WERI-Rb-1 (cell line): ENCODE results near the gene SFT2D2.

Source experiments
- DNase-seq: peaks from one replicate; pipeline ENCODE4 v3.0.0-alpha.2; 2020
- H3K27ac ChIP-seq: fragments of 250-450 bp; sonication (Bioruptor Pico); 2 replicates; pipeline ENCODE4 v1.5.1; 2020; ENCODE audit warnings: mild to moderate bottlenecking, moderate library complexity
- H3K27me3 ChIP-seq: fragments of 250-450 bp; sonication (Bioruptor Pico); 2 replicates; pipeline ENCODE4 v1.5.1; 2021; ENCODE audit warnings: mild to moderate bottlenecking, low read depth, moderate library complexity; ENCODE audit not compliant: insufficient read depth, severe bottlenecking
- H3K36me3 ChIP-seq: fragments of 250-450 bp; sonication (Bioruptor Pico); 2 replicates; pipeline ENCODE4 v1.5.1; 2020; ENCODE audit warnings: mild to moderate bottlenecking, moderate library complexity
- H3K4me3 ChIP-seq: 2 replicates; pipeline ENCODE4 v1.5.1; 2011; ENCODE audit warnings: low read depth, mild to moderate bottlenecking, control low read depth, low read length
- H3K9me3 ChIP-seq: fragments of 250-450 bp; sonication (Bioruptor Pico); 2 replicates; pipeline ENCODE4 v1.5.1; 2021; ENCODE audit warnings: mild to moderate bottlenecking, moderate library complexity; ENCODE audit not compliant: severe bottlenecking
- CTCF ChIP-seq: IDR thresholded peaks from 2 replicates; pipeline ENCODE4 v1.5.1; 2011; ENCODE audit warnings: low read depth, mild to moderate bottlenecking, control low read depth, inconsistent platforms, low read length

SFT2D2 gene

GRCh38 chr1:168187177-168187576 lies 38.6 kb upstream of the SFT2D2 start:
- H3K27me3 ChIP-seq: no peaks in the 10 kb centered on the region
- no peak overlapping the region for H3K4me3 ChIP-seq
- no peak overlapping the region for H3K27ac ChIP-seq
- no peaks in the 10 kb centered on the region for H3K9me3 ChIP-seq
- no peaks in the 10 kb centered on the region for H3K36me3 ChIP-seq
- DNase-seq: no peak
- no peak for TF ChIP-seq CTCF

GRCh38 chr1:168190403-168190802 lies 35.4 kb upstream of the SFT2D2 start:
- no peak for DNase-seq
- Histone ChIP-seq H3K9me3 (no peaks in the 10 kb centered on the region), H3K27ac (no peak overlapping the region), H3K27me3 (no peaks in the 10 kb centered on the region), H3K4me3 (no peak overlapping the region), H3K36me3 (no peaks in the 10 kb centered on the region)
- no peak for TF ChIP-seq CTCF

GRCh38 chr1:168195199-168196135 lies 30.3 kb upstream of the SFT2D2 start:
- no peak for DNase-seq
- Histone ChIP-seq H3K36me3 (no peaks in the 10 kb centered on the region), H3K27me3 (no peaks in the 10 kb centered on the region), H3K4me3 (no peak overlapping the region), H3K9me3 (no peaks in the 10 kb centered on the region), H3K27ac (no peak overlapping the region)
- no peak for TF ChIP-seq CTCF

GRCh38 chr1:168199056-168199455 lies 26.7 kb upstream of the SFT2D2 start:
- Histone ChIP-seq H3K4me3 (no peak overlapping the region), H3K9me3 (no peaks in the 10 kb centered on the region), H3K27me3 (no peaks in the 10 kb centered on the region), H3K27ac (no peak overlapping the region), H3K36me3 (no peaks in the 10 kb centered on the region)
- TF ChIP-seq CTCF: no peak
- no peak for DNase-seq

GRCh38 chr1:168202941-168203654 lies 22.7 kb upstream of the SFT2D2 start:
- no peak overlapping the region for H3K27ac ChIP-seq
- no peaks in the 10 kb centered on the region for H3K36me3 ChIP-seq
- H3K27me3 ChIP-seq: no peaks in the 10 kb centered on the region
- DNase-seq: no peak
- H3K9me3 ChIP-seq: no peaks in the 10 kb centered on the region
- TF ChIP-seq CTCF: no peak
- no peak overlapping the region for H3K4me3 ChIP-seq
